Measurements from ENCODE around the gene PKN1.

- TF ChIP-seq ZFP30 (CRISPR knock-in tag; IDR thresholded peaks at IDR 0.05): no peak
- TF ChIP-seq CSDC2 (CRISPR knock-in tag; IDR thresholded peaks at IDR 0.05): no peak
- TF ChIP-seq PATZ1 (CRISPR knock-in tag; IDR thresholded peaks at IDR 0.05; ENCODE audit: borderline replicate concordance): no peak
- TF ChIP-seq TSHZ2 (CRISPR knock-in tag; IDR thresholded peaks at IDR 0.05): no peak
- TF ChIP-seq SNAI2 (CRISPR knock-in tag; IDR thresholded peaks at IDR 0.05): no peak
- TF ChIP-seq ISL1 (CRISPR knock-in tag; IDR thresholded peaks at IDR 0.05): no peak
- TF ChIP-seq ZNF8 (CRISPR knock-in tag; IDR thresholded peaks at IDR 0.05): no peak
- TF ChIP-seq RARB (CRISPR knock-in tag; IDR thresholded peaks at IDR 0.05): no peak
Observed at GRCh38 chr19:14516048-14516534, 83.0 kb downstream of the PKN1 start.
